Naive thymus-derived CD8-positive, alpha-beta T cell (primary cell): ENCODE results near the gene LBH. TPM values are rescaled to one million over a fixed set of nuclear protein-coding genes. Genes with fewer than 3 reads are reported as not detected.

Experiments
- ATAC-seq, 2 donors: fragments of 150-1000 bp; cut with Tn5 transposase in 1 of 2; sonication (Bioruptor Pico), chemical (Tn5 transposase) in 1 of 2; 1 replicate in 1 of 2; 2 replicates in 1 of 2; pipeline ENCODE4 v1.10.0; 2021; ENCODE audit warnings: mild to moderate bottlenecking in 2 of 2, moderate library complexity in 2 of 2
- POLR2A ChIA-PET: fragments of 350-600 bp; sonication (Branson Sonifier 250); formaldehyde crosslinking; loops from one replicate; lab custom pipeline; 2021; ENCODE audit warnings: antibody characterized with exemption; lab: Charles Lee
- DNase-seq, 10 donors: peaks; one replicate each; pipeline versions ENCODE4 v3.0.0 to v3.0.0-alpha.2; 2020 to 2022
- H3K27ac Mint-ChIP-seq, 10 donors: one replicate each; pipeline ENCODE4 v1.8.0; 2020 to 2022; ENCODE audit warnings: mild to moderate bottlenecking in 10 of 10, mixed read lengths in 10 of 10, moderate library complexity in 4 of 10, inconsistent platforms in 1 of 10
- H3K27me3 Mint-ChIP-seq, 5 donors: one replicate each; pipeline ENCODE4 v1.8.0; 2021 to 2022; ENCODE audit warnings: mixed read lengths in 5 of 5
- H3K36me3 Mint-ChIP-seq, 3 donors: one replicate each; pipeline ENCODE4 v1.8.0; 2020 to 2022; ENCODE audit warnings: mixed read lengths in 3 of 3, mild to moderate bottlenecking in 2 of 3, inconsistent platforms in 1 of 3
- H3K4me1 Mint-ChIP-seq, 4 donors: one replicate each; pipeline ENCODE4 v1.8.0; 2021 to 2022; ENCODE audit warnings: mixed read lengths in 4 of 4
- H3K4me3 Mint-ChIP-seq, 10 donors: one replicate each; pipeline ENCODE4 v1.8.0; 2020 to 2022; ENCODE audit warnings: mild to moderate bottlenecking in 10 of 10, mixed read lengths in 10 of 10, moderate library complexity in 6 of 10, inconsistent platforms in 1 of 10
- H3K9me3 Mint-ChIP-seq, 9 donors: one replicate each; pipeline ENCODE4 v1.8.0; 2020 to 2022; ENCODE audit warnings: mixed read lengths in 9 of 9, mild to moderate bottlenecking in 3 of 9, inconsistent platforms in 1 of 9, moderate library complexity in 1 of 9
- polyA plus RNA-seq, 3 donors: library from polyadenylated mRNA; unstranded; fragments of 300-500 nt; fragmentation: Illumina TruSeq; gene quantifications; one replicate each; pipeline ENCODE4 v1.2.3, GENCODE V29; 2021
- total RNA-seq, 8 experiments: library from RNA in 2 of 8; stranded (reverse) in 2 of 8; gene quantifications; one replicate each; pipeline ENCODE4 v1.2.3 and lab custom pipeline; 2021 to 2026

Gene LBH
- total and polyA plus RNA-seq, 5 experiments from 2014 or later: 243 to 573 (median 356) TPM

DNA sequence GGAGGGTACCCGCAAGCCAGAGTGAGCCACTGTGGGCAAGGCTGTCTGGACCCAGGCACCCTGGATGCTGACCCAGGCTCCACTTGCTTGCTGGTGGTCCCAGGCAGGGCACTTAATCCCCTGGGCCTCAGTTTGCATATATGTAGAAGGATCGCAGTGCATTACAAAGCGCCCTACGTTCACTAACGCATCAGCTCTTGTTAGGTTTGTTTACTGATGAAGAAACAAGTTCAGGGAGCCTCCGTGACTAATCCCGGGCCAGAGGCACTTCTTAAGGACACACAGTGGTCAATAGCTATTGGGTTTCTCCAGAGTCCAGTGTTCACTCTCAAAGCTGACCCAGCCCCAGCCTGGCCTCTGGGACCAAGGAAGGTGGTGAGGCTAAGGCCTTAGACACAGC, 70.2 kb downstream of the LBH start:
- H3K4me3 Mint-ChIP-seq: no peak overlapping the region
- peak overlapping the region in 1 of 10 donors; percentile 14 for H3K27ac Mint-ChIP-seq
- H3K36me3 Mint-ChIP-seq: no peaks in the 10 kb centered on the region
- peaks cover 0 to 10% (median 2%) of the 10 kb centered on the region in 9 donors for H3K9me3 Mint-ChIP-seq
- H3K27me3 Mint-ChIP-seq: no peaks in the 10 kb centered on the region
- POLR2A ChIA-PET: interaction anchor here (1.3 to 1.5 kb wide), 2 partner anchors 26 to 62 kb away, joined by 3 to 4 read pairs; no protein-coding TSS in a partner anchor
- DNase-seq (no peak), ATAC-seq (no peak)
- H3K4me1 Mint-ChIP-seq: peaks cover 13 to 32% (median 16%) of the 10 kb centered on the region in 4 donors

DNA sequence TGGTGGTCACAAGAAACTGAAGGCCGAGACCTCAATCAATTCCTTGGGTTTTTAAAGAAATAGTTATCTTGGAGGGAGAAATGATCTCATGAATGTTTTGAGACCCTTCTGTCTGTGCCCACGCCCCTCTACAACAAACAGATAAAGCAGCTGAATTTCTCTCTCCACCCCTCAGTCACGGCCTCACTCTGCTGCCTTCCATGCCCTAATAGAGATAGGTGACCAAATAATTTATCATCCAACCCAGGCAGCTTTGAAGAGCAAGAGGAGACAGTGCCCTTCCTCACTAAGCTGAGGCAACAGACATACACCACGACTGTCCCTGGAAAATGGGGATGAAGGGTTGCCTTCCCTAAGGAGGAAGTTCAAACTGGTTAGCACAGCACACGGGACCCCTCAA, 71.2 kb downstream of the LBH start:
- DNase-seq: no peak
- Mint-ChIP-seq H3K27ac (peak overlapping the region in 4 of 10 donors; percentile 2 to 57 (median 28)), H3K9me3 (peaks cover 0 to 2% (median 0%) of the 10 kb centered on the region in 9 donors), H3K4me3 (no peak overlapping the region), H3K4me1 (peaks cover 9 to 31% (median 18%) of the 10 kb centered on the region in 4 donors), H3K27me3 (no peaks in the 10 kb centered on the region), H3K36me3 (no peaks in the 10 kb centered on the region)
- ATAC-seq: no peak
- POLR2A ChIA-PET: interaction anchor here (1.5 kb wide), 1 partner anchor 27 kb away, joined by 4 read pairs; no protein-coding TSS in a partner anchor

DNA sequence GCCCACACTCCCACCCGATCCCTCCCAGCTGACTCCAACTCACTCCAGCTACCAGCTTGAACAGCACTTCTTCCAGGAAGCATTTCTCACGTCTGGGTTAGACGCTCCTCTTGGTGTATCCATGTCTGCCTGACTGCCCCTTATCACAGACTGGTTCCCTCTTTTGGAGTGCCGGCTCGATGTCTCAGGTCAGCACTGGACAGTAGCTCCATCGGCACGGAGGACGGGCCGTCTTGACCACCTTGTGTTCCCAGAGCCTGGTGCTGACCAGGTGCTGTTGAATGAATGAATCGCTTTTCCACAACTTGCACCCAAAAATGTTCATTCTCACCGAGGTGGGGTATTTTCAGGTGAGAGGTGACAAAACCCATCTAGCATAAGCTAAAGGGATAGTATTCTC, 71.8 kb downstream of the LBH start:
- DNase-seq (no peak), ATAC-seq (no peak)
- H3K36me3 Mint-ChIP-seq: no peaks in the 10 kb centered on the region
- H3K4me3 Mint-ChIP-seq: no peak overlapping the region
- no peaks in the 10 kb centered on the region for H3K9me3 Mint-ChIP-seq
- H3K27ac Mint-ChIP-seq: peak overlapping the region in 5 of 10 donors; percentile 1 to 63 (median 34)
- POLR2A ChIA-PET: interaction anchor here (1.5 kb wide), 1 partner anchor 27 kb away, joined by 4 read pairs; no protein-coding TSS in a partner anchor
- no peaks in the 10 kb centered on the region for H3K27me3 Mint-ChIP-seq
- H3K4me1 Mint-ChIP-seq: peaks cover 10 to 33% (median 23%) of the 10 kb centered on the region in 4 donors

DNA sequence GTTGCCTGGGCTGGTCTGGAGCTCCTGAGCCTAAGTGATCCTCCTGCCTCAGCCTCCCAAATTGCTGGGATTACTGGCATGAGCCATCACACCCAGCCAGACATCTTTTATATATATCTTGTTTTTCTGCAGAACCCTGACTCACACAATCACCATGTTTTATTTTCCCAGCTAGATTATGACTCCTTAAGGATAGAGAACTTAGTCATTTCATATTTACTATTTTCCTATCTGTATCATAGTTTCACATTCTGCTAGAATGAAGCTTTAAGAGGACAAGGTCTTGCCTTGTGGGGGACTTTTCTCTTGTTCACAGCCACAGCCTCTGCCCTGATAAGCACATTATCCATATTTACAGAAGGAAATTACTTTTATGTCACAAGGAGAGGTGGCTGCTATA, 73.9 kb downstream of the LBH start:
- Mint-ChIP-seq H3K9me3 (no peaks in the 10 kb centered on the region), H3K36me3 (no peaks in the 10 kb centered on the region), H3K4me1 (peaks cover 15 to 38% (median 36%) of the 10 kb centered on the region in 4 donors), H3K27me3 (no peaks in the 10 kb centered on the region), H3K4me3 (peak overlapping the region in 1 of 10 donors; percentile 6), H3K27ac (peak overlapping the region in 3 of 10 donors; percentile 20 to 79 (median 71))
- ATAC-seq (no peak), DNase-seq (no peak)
- POLR2A ChIA-PET: interaction anchor here (0.8 to 1.2 kb wide), 3 partner anchors 10 to 47 kb away, joined by 3 to 4 read pairs (median 3); no protein-coding TSS in a partner anchor

DNA sequence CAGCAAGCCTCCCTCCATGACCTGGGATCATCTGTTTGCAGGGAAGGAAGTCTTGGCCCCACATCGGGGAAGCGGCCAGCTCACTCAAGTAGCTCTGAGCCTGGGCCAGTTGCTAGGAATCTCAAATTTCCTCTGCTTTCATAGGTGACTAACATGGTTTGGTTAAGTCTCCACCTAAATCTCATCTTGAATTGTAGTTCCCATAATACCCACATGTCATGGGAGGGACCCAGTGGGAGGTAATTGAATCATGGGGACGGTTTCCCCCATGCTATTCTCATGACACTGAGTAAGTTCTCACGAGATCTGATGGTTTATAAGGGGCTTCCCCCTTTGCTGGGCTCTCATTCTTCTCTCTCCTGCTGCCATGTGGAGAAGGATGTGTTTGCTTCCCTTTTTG, 75.2 kb downstream of the LBH start:
- DNase-seq (no peak), ATAC-seq (no peak)
- Mint-ChIP-seq H3K4me3 (no peak overlapping the region), H3K4me1 (peaks cover 19 to 46% (median 44%) of the 10 kb centered on the region in 4 donors), H3K36me3 (no peaks in the 10 kb centered on the region), H3K27ac (peak overlapping the region in 3 of 10 donors; percentile 17 to 25 (median 24)), H3K9me3 (no peaks in the 10 kb centered on the region), H3K27me3 (no peaks in the 10 kb centered on the region)
- POLR2A ChIA-PET: interaction anchor here (1.2 kb wide), 1 partner anchor 48 kb away, joined by 3 read pairs; no protein-coding TSS in a partner anchor

DNA sequence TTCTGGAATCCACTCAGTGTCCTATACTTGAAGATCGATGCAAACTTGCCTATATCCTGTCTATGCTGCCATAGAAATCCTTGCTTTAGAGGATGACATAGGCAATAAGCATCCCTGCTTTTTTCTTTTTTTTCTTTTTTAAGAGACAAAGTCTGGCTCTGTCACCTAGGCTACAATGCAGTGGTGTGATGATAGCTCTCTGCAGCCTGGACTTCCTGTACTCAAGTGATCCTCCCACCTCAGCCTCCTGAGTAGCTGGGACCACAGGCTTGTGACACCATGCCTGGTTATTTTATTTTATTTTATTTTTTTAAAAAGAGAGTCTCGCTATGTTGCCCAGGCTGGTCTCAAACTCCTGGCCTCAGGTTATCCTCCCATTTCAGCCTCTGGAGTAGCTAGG, 76.9 kb downstream of the LBH start:
- H3K4me1 Mint-ChIP-seq: peaks cover 16 to 58% (median 49%) of the 10 kb centered on the region in 4 donors
- no peaks in the 10 kb centered on the region for H3K27me3 Mint-ChIP-seq
- H3K27ac Mint-ChIP-seq: peak overlapping the region in 2 of 10 donors; percentile 29 to 46
- DNase-seq (no peak), ATAC-seq (peak in 1 of 2 donors; percentile 29)
- POLR2A ChIA-PET: no interaction called here
- H3K9me3 Mint-ChIP-seq: no peaks in the 10 kb centered on the region
- no peak overlapping the region for H3K4me3 Mint-ChIP-seq
- H3K36me3 Mint-ChIP-seq: no peaks in the 10 kb centered on the region

Other genes with a start within 250 kb of the LBH start
- 100 to 1,000 TPM in 1 of 2 experiments, 10 to 100 TPM in 1; 99.8 to 106 TPM for gene YPEL5, start 84.5 kb upstream of the LBH start, total RNA-seq
- 100 to 1,000 TPM in 2 of 3 donors, 10 to 100 TPM in 1; 88.3 to 155 (median 103) TPM for gene YPEL5, start 84.5 kb upstream of the LBH start, polyA plus RNA-seq
- 10 to 100 TPM; 20.8 to 22.2 TPM for gene LCLAT1, start 215.7 kb downstream of the LBH start, total RNA-seq
- gene LCLAT1, start 215.7 kb downstream of the LBH start, polyA plus RNA-seq: 10 to 100 TPM; 12.4 to 28.2 (median 13.7) TPM